CD4-positive, alpha-beta T cell treated with Interleukin-2 at 100 ng/mL for 4 hours (primary cell): Measurements from ENCODE around the gene CRHBP.

ENCODE experiments used
- DNase-seq: peaks from one replicate; pipeline ENCODE4 v3.0.0-alpha.2; 2020; ENCODE audit warnings: low spot score

Gene CRHBP

DNA sequence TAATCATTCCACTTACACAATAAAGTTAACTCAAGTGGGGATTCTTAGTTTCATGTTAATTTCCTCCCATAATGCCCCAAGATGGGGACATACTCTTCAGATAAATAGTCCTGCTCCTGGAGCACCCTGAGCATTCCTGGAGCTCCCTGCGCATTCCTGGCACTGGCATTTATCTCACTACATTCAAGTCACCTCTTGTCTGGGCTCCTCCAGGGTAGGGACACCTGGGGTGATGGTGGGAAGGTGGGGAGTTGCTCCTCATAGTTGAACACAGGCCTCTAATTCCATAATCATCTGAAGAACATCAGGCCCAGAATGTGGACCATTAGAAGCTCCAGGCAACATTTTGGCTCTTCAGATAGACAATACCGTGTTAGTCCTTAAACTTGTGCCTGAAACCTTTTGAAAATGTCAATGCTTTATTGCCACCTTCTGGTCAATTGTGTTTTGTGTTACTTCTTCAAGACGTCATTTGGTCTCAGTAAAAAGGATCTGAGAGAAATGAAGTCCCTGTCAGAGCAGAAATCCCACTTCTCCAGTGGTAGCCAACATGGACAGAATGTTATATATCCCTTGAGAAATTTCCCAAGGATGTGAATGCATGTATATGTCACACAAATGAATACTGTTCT lies 63.2 kb downstream of the CRHBP start:
- no peak for DNase-seq

DNA sequence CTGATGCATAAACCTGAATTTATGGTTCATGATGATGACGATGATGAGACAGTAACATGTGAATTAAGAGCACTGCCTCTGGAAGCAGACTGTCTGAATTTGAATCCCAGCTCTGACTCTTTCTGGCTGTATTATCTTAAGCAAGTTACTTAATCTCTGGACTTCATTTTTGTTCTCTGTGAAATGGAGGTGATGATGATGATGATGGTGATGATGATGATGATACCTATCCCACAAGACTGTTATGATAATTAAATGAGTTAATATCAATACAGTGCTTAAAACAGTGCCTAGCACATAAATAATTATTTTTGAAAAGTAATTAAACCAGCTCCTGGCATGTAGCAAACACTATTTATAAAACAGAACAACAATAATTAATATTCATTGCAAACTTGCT lies 64.1 kb downstream of the CRHBP start:
- DNase-seq = no peak

DNA sequence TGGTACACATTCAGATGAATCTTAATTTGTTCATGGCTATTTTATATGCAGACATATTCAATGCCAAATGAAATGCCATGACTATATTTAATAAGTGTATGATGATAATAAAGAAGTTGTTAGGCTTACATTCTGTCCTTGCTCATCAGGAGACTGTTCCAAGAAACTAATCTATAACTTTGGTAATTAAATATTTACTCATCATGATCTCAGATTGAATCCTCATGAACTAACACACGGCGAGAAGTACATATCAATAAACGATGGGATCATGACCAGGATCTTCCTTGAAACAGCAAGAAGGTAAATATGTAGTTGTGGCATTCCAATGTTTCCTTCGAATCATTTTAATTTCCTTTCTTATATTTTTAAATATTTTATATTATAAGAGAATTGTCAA lies 64.8 kb downstream of the CRHBP start:
- no peak for DNase-seq
